ENCODE results near the gene TCP10L.

- TF ChIP-seq POLR2AphosphoS5 (IDR thresholded peaks at IDR 0.05; ENCODE audit: low read depth, low read length) (no peak), TAF1 (IDR thresholded peaks at IDR 0.05; ENCODE audit: borderline replicate concordance, insufficient read depth, low read length) (no peak)
- TF ChIP-seq, protein P1, sequence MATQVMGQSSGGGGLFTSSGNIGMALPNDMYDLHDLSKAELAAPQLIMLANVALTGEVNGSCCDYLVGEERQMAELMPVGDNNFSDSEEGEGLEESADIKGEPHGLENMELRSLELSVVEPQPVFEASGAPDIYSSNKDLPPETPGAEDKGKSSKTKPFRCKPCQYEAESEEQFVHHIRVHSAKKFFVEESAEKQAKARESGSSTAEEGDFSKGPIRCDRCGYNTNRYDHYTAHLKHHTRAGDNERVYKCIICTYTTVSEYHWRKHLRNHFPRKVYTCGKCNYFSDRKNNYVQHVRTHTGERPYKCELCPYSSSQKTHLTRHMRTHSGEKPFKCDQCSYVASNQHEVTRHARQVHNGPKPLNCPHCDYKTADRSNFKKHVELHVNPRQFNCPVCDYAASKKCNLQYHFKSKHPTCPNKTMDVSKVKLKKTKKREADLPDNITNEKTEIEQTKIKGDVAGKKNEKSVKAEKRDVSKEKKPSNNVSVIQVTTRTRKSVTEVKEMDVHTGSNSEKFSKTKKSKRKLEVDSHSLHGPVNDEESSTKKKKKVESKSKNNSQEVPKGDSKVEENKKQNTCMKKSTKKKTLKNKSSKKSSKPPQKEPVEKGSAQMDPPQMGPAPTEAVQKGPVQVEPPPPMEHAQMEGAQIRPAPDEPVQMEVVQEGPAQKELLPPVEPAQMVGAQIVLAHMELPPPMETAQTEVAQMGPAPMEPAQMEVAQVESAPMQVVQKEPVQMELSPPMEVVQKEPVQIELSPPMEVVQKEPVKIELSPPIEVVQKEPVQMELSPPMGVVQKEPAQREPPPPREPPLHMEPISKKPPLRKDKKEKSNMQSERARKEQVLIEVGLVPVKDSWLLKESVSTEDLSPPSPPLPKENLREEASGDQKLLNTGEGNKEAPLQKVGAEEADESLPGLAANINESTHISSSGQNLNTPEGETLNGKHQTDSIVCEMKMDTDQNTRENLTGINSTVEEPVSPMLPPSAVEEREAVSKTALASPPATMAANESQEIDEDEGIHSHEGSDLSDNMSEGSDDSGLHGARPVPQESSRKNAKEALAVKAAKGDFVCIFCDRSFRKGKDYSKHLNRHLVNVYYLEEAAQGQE (IDR thresholded peaks at IDR 0.05; ENCODE audit: insufficient read depth in 1 of 2, low read depth in 2 of 2, low read length in 2 of 2): no peak
Observed at GRCh38 chr21:32599526-32599925, 14.2 kb upstream of the TCP10L start.
